ENCODE results near the gene NPAS1.

The NPAS1 gene

GRCh38 chr19:47018923-47019322, 714 bp upstream of the NPAS1 start:
- in situ Hi-C loops (cut with MboI; ENCODE audit: low sequenced_read_pairs), result no loop called here

- in situ Hi-C loops (cut with MboI; ENCODE audit: low sequenced_read_pairs), result no loop called here
Measured at GRCh38 chr19:47020132-47020805, 632 bp downstream of the NPAS1 start.

GRCh38 chr19:47020992-47021496, 1.4 kb downstream of the NPAS1 start:
- in situ Hi-C loops (cut with MboI; ENCODE audit: low sequenced_read_pairs), result no loop called here

- in situ Hi-C loops (cut with MboI; ENCODE audit: low sequenced_read_pairs), result no loop called here
Measured at GRCh38 chr19:47021536-47022139, 2.0 kb downstream of the NPAS1 start.

GRCh38 chr19:47022140-47022536, 2.5 kb downstream of the NPAS1 start:
- in situ Hi-C loops (cut with MboI; ENCODE audit: low sequenced_read_pairs), result no loop called here

GRCh38 chr19:47022541-47023447, 3.2 kb downstream of the NPAS1 start:
- in situ Hi-C loops (cut with MboI; ENCODE audit: low sequenced_read_pairs), result no loop called here

GRCh38 chr19:47023448-47023794, 3.8 kb downstream of the NPAS1 start:
- in situ Hi-C loops (cut with MboI; ENCODE audit: low sequenced_read_pairs), result no loop called here

GRCh38 chr19:47024502-47024901, 4.9 kb downstream of the NPAS1 start:
- in situ Hi-C loops (cut with MboI; ENCODE audit: low sequenced_read_pairs), result no loop called here

GRCh38 chr19:47026156-47026555, 6.5 kb downstream of the NPAS1 start:
- in situ Hi-C loops (cut with MboI; ENCODE audit: low sequenced_read_pairs), result no loop called here

GRCh38 chr19:47026889-47027288, 7.3 kb downstream of the NPAS1 start:
- in situ Hi-C loops (cut with MboI; ENCODE audit: low sequenced_read_pairs), result no loop called here

- in situ Hi-C loops (cut with MboI; ENCODE audit: low sequenced_read_pairs), result no loop called here
Measured at GRCh38 chr19:47027586-47028088, 8.0 kb downstream of the NPAS1 start.

GRCh38 chr19:47028195-47028601, 8.6 kb downstream of the NPAS1 start:
- in situ Hi-C loops (cut with MboI; ENCODE audit: low sequenced_read_pairs), result no loop called here

- in situ Hi-C loops (cut with MboI; ENCODE audit: low sequenced_read_pairs), result no loop called here
Measured at GRCh38 chr19:47032171-47032811, 12.7 kb downstream of the NPAS1 start.

GRCh38 chr19:47035127-47036096, 15.8 kb downstream of the NPAS1 start:
- in situ Hi-C loops (cut with MboI; ENCODE audit: low sequenced_read_pairs), result no loop called here

- in situ Hi-C loops (cut with MboI; ENCODE audit: low sequenced_read_pairs), result no loop called here
Measured at GRCh38 chr19:47036097-47036651, 16.5 kb downstream of the NPAS1 start.

GRCh38 chr19:47037766-47038165, 18.1 kb downstream of the NPAS1 start:
- in situ Hi-C loops (cut with MboI; ENCODE audit: low sequenced_read_pairs), result no loop called here

- in situ Hi-C loops (cut with MboI; ENCODE audit: low sequenced_read_pairs), result no loop called here
Measured at GRCh38 chr19:47039239-47039874, 19.7 kb downstream of the NPAS1 start.

- in situ Hi-C loops (cut with MboI; ENCODE audit: low sequenced_read_pairs), result no loop called here
Measured at GRCh38 chr19:47040869-47041268, 21.2 kb downstream of the NPAS1 start.
